MM.1S (cell line): ENCODE results near the gene FALEC.

Experiments used
- CTCF ChIP-seq: fragments of 300-600 bp; sonication (generic); IDR thresholded peaks from 2 replicates; pipeline ENCODE4 v1.5.1; 2016; ENCODE audit warnings: antibody characterized with exemption, low read length, mixed read lengths
- EZH2 ChIP-seq: fragments of 300-600 bp; sonication (generic); optimal IDR thresholded peaks from 2 replicates; pipeline ENCODE3; 2017; ENCODE audit warnings: low read depth, mild to moderate bottlenecking, antibody characterized with exemption, low read length, mixed read lengths

- TF ChIP-seq CTCF (no peak), EZH2 (no peak)
Measured at GRCh38 chr1:150554086-150554452, 38.5 kb downstream of the FALEC start.
